ENCODE results near the gene ZNF564. TPM values are rescaled to one million over a fixed set of nuclear protein-coding genes. Genes with fewer than 3 reads are reported as not detected.

The ZNF564 gene
- total RNA-seq: 10 to 100 TPM in 2 of 5 donors, 1 to 10 TPM in 3; 4.9 to 74.1 (median 9.4) TPM
- 1 to 10 TPM; 4.7 to 6.4 (median 5.0) TPM for polyA plus RNA-seq
- long read RNA-seq, donor 1, partial matches to known transcripts: 0 of 2 reads
- long read RNA-seq, donor 1, other reads (novel, unspliced or antisense): 0 of 2 reads
- long read RNA-seq, donor 2, transcript ZNF564-201 (4 exons, 2,935 nt): major isoform, 5 of 5 reads
- long read RNA-seq, donor 2, partial matches to known transcripts: 0 of 5 reads
- long read RNA-seq, donor 2, other reads (novel, unspliced or antisense): 0 of 5 reads
- long read RNA-seq, donor 3, partial matches to known transcripts: 0 of 3 reads
- long read RNA-seq, donor 3, other reads (novel, unspliced or antisense): 0 of 3 reads
- long read RNA-seq, donor 4: 0 reads
- long read RNA-seq, donor 5, transcript ZNF564-201 (4 exons, 2,935 nt): major isoform, 6 of 6 reads
- long read RNA-seq, donor 5, partial matches to known transcripts: 0 of 6 reads
- long read RNA-seq, donor 5, other reads (novel, unspliced or antisense): 0 of 6 reads
- long read RNA-seq, donor 6, transcript ZNF564-201 (4 exons, 2,935 nt): major isoform, 7 of 7 reads
- long read RNA-seq, donor 6, partial matches to known transcripts: 0 of 7 reads
- long read RNA-seq, donor 6, other reads (novel, unspliced or antisense): 0 of 7 reads
- long read RNA-seq, donor 7, partial matches to known transcripts: 0 of 4 reads
- long read RNA-seq, donor 7, other reads (novel, unspliced or antisense): 0 of 4 reads
- long read RNA-seq, donor 8, partial matches to known transcripts: 0 of 1 reads
- long read RNA-seq, donor 8, other reads (novel, unspliced or antisense): 0 of 1 reads
- long read RNA-seq, donor 9, partial matches to known transcripts: 0 of 4 reads
- long read RNA-seq, donor 9, other reads (novel, unspliced or antisense): 0 of 4 reads
- long read RNA-seq, donor 10: 0 reads

DNA sequence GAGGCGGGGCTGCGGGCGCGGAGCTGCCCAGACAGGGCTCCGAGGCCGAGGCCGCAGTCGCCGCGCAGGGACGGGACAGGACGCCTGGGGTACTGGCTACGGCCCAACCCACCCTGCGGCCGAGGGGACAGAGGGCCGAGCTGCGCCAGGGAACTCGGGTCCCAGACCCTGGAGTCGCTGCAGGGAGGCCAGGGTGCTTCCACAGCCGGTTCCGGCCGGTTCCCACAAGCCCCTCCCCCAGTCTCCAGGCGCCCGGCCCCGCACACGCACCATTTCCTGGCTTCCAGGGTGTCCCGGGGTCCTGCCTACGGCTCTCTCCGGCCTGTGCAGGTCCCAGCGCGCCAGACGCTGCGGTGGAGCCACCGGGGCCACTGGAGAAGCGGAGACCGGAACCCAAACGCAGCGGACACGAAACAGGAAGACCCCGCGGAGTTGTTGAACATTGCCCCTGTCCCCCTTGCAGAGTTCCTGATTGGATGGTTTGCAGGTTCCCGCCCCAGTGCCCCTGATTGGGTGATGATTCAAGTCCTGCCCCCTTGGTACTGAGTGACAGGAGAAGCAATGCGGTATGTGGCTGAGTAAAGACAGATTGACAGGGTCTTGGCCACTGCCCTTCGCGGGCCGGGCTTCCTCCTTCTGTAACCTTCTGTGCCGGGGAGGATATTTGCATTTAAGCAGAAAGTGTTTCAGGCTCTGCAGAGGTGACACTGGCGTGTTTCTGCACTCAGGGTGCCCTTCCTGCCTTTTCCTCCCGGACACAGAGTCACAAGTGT is at the start of gene ZNF564:
Gene ZNF564, minus strand, starts transcription at position 423 of the 773 bp plus-strand sequence. Its CDS starts 150 bp downstream, at position 273.
- intact Hi-C loops (cut with DNase I; ENCODE audit: low total_unique reads): no loop called here
- WGBS, 5 donors: 0% methylated on average over 13 to 49 of the region's 49 CpGs
- TF ChIP-seq EP300 (IDR thresholded peaks at IDR 0.05): peak; percentile 25
- TF ChIP-seq POLR2A (IDR thresholded peaks at IDR 0.05): peak in 1 of 4 donors; percentile 51
- peak; percentile 66 to 97 (median 95) for TF ChIP-seq POLR2AphosphoS5 (IDR thresholded peaks at IDR 0.05)
- TF ChIP-seq, protein P1, sequence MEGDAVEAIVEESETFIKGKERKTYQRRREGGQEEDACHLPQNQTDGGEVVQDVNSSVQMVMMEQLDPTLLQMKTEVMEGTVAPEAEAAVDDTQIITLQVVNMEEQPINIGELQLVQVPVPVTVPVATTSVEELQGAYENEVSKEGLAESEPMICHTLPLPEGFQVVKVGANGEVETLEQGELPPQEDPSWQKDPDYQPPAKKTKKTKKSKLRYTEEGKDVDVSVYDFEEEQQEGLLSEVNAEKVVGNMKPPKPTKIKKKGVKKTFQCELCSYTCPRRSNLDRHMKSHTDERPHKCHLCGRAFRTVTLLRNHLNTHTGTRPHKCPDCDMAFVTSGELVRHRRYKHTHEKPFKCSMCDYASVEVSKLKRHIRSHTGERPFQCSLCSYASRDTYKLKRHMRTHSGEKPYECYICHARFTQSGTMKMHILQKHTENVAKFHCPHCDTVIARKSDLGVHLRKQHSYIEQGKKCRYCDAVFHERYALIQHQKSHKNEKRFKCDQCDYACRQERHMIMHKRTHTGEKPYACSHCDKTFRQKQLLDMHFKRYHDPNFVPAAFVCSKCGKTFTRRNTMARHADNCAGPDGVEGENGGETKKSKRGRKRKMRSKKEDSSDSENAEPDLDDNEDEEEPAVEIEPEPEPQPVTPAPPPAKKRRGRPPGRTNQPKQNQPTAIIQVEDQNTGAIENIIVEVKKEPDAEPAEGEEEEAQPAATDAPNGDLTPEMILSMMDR (IDR thresholded peaks at IDR 0.05): no peak
- Histone ChIP-seq H3K36me3 (peaks cover 3 to 23% (median 9%) of the 10 kb centered on the region in 4 donors), H3K4me3 (peak within 1 kb of the TSS; percentile 70 to 84 (median 76)), H3K27ac (peak within 1 kb of the TSS; percentile 94 to 98 (median 96)), H3K4me1 (peaks cover 18 to 61% (median 44%) of the 10 kb centered on the region in 4 donors), H3K9me3 (no peaks in the 10 kb centered on the region), H3K27me3 (peaks cover 0 to 8% (median 0%) of the 10 kb centered on the region in 3 donors)
- DNase-seq: peak; percentile 95 to 99

DNA sequence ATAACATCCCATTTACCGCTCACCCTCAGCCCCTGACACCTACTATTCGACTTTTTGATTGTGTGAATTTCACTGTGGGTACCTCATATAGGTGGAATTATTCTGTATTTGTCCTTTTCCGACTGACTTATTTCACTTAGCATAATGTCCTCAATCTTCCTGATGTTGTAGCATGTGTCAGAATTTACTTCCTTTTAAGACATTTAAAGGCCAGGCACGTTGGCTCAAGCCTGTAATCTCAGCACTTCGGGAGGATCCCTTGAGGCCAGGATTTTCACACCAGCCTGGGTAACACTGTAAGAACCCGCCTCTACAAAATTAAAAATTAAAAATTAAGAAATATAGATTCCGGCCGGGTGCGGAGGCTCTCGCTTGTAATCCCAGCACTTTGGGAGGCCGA is 46.3 kb upstream of the ZNF564 start:
- DNase-seq: no peak
- Histone ChIP-seq H3K27me3 (no peaks in the 10 kb centered on the region), H3K4me3 (no peak overlapping the region), H3K27ac (no peak overlapping the region), H3K36me3 (peaks cover 12 to 57% (median 51%) of the 10 kb centered on the region in 4 donors), H3K9me3 (no peaks in the 10 kb centered on the region), H3K4me1 (no peaks in the 10 kb centered on the region)
- 86 to 93% (median 90%) methylated on average over 11 of the region's 11 CpGs for WGBS, 5 donors
- TF ChIP-seq EP300 (IDR thresholded peaks at IDR 0.05) (no peak), POLR2A (IDR thresholded peaks at IDR 0.05) (no peak), POLR2AphosphoS5 (IDR thresholded peaks at IDR 0.05) (no peak)
- TF ChIP-seq, protein P1 (IDR thresholded peaks at IDR 0.05): no peak
- intact Hi-C loops (cut with DNase I; ENCODE audit: low total_unique reads): no loop called here

DNA sequence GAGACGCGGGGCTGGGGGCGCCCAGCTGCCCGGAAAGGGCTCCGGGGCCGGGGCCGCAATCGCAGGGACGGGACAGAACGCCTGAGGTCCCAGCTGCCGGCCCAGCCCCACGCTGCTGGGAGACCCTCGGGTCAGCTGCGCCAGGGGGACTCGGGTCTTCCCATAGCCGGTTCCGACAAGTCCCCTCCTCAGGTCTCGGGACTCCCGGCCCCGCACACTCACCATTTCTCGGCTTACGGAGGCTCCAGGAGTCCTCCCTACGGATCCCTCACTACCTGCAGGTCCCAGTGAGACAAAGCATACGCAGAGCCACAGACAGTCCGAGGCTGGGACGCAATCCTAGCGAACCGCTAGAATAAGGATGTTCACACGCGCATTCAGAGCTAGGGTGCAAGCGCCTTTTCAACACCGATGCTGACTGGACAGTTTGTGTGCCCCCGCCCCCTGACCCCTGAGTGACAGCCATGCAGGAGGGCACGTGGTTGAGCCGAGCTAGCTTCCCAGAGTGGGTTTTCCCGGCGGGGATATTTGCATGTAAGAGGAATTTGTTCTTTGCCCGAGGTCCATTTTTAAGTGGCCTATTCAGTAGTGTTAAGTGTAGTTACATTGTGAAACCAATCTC is 45.8 kb upstream of the ZNF564 start:
- intact Hi-C loops (cut with DNase I; ENCODE audit: low total_unique reads): no loop called here
- Histone ChIP-seq H3K36me3 (peaks cover 9 to 54% (median 45%) of the 10 kb centered on the region in 4 donors), H3K27me3 (no peaks in the 10 kb centered on the region), H3K9me3 (no peaks in the 10 kb centered on the region), H3K4me3 (no peak overlapping the region), H3K27ac (no peak overlapping the region), H3K4me1 (no peaks in the 10 kb centered on the region)
- peak in 1 of 2 donors; percentile 41 for DNase-seq
- TF ChIP-seq, protein P1 (IDR thresholded peaks at IDR 0.05): no peak
- 76 to 87% (median 82%) methylated on average over 38 of the region's 38 CpGs for WGBS, 5 donors

Data from stomach (tissue), 19 donors.